CD4-positive, alpha-beta T cell treated with Interleukin-17A for 4 hours (primary cell): ENCODE data around the gene POLR1A.

Experiments
- DNase-seq: peaks from one replicate; pipeline ENCODE4 v3.0.0-alpha.2; 2020; ENCODE audit warnings: mixed read lengths

The POLR1A gene

GRCh38 chr2:86036669-86037138 lies 69.0 kb downstream of the POLR1A start:
- no peak for DNase-seq

DNA sequence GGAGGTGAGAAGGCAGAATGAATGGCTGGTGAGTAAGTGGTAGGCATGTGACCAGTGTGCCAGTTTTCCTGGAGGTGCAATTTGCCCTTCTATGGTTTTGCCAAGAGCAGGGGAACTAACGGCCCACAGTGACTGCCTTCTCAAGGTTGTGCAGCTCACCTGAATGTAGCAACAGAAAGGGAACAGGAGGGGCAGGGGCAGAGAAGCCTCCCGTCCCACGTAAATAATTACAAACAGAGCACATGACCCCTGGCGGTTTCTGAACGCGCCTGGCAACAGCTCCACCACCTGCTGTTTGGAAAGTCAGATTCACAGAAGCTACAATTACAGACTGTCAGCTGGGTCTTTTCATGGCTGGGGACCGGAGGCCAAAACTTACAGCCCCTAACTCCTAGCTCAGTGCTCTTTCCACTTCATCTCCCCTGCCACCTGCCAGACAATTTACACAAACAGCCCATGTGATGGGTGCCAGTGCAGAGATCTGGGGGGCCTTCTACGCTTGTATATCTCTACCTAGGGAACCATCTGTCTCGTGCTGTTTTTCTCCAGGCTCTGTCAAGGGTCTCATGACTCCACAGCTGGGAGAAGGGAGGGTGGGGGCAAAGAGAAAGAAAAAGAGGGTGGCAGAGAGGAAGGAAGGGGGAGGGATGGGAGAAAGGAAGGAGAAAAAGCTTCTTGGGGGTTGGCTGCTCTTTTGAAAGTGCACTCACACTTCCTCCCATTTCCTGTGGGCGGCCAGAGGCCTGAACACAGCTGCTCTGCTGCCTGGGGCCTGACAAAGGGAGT lies 69.6 kb downstream of the POLR1A start:
- DNase-seq, result peak; percentile 71

GRCh38 chr2:86035376-86035882 lies 70.3 kb downstream of the POLR1A start:
- DNase-seq, result peak; percentile 50

DNA sequence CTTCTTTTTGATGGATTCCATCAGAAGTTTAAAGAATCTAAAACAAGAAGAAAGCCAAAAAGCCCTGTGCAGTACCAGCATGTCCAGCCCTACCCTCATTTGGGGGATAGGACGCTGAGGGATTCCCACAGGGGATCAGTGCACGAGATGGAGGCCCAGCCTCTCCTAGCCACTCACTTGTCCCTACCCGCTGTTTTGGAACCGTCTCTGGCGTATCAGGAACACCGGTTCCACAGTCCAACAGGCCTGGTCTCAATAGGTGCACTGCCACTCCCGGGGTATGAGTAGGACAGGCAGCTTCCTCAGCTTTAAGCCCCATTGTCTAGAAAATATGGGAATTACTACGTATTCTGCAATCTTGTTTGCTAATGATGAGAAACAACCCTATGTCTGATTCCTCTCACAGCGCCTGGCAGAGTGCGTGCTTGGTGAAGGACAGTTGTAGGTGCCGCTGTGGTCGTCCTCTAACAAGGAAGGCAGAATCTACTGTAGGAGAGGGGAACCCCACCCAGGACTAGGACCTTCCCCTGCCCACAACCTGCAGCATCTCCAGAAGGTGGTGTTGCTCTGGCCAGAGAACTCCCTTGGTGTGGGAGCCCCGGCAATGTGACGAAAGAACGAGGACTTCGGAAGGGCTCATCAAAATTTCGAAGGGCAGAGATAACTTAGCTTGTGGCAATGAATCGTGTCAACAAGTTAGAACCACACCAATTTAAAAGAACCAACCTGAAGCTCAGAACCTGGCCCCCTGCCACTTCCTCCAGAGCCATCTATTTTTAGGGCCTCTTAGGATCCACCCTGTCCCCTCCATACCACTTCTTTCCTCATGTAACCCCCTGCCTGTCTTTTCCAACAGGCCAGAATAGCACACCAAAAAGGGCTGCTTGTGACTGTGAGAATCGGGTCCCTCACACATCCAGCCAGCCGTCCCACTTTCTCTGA lies 71.7 kb downstream of the POLR1A start:
- DNase-seq, result peak; percentile 20

DNA sequence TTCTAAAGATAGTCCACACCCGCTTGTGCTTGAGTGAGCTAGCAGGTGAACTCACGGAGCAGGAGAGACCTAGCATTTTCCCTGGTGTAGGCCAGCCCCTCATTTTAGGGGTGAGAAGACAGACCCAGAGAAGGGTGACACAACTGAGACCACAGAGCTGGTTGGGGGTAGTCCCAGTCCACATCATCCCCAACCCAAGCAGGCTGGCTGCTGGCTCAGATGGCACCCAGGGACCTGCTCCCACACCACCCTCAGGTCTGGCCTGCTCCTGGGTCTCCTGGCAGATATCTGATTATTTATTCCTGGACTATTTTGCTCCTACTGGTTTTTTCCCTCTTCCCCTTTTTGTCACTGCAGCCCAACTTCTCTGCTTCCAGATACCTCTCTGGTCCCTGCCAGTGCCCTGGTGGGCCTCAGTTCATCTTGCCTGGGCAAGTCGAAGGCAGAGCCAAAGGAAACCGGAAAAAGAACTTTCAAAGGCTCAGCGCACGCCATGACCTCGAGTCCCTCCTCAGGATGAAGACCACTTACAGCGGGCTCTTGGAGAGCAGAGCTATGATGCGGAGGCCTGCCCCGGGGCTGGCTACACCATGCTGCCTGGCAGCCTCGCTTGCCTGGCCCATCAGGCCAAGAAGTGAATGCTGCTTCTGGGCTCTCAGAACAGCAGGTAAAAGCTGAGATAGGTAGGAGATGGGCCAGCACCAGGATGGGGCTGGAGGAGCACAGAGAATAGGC lies 72.7 kb downstream of the POLR1A start:
- DNase-seq, result no peak

DNA sequence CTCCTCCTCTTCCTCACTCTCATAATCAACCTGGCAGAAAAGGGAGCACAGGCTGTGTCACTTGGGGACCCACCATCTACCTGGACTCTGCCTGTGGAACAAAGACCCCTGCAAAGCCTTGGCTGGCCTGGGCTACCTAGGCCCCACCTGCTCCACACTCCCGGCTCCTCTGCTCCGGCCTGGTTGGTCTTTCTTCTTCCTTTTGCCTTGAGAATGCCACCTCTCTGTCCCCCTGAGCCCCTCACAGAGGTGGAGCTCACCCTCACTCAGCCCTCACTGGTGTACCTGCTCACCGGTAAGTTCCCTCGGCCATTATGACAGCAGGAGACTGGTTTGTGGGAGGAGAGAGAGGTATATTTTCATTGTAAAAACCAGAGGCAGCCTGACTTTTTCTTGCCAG lies 74.1 kb downstream of the POLR1A start:
- no peak for DNase-seq

DNA sequence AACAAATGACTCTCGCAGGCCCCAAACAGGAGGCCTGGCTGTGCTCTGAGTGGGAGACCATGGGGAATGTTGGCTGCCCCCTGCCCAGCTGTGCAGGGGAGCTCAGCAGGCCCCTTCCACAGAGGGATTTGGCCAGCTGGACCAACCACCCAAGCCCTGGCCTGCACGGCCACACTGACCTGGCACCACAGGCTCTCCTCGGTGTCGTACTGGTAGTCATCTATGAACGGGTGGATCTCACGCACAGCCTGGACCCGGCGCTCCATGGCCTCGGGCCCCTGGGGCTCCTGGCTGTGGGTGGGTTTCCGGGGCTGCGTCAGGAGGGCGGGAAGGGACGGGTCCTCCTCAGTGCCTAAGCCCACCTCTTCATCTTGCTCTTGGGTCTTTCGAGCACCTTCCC lies 74.5 kb downstream of the POLR1A start:
- no peak for DNase-seq

- no peak for DNase-seq
Measured at GRCh38 chr2:86029873-86030272, 75.8 kb downstream of the POLR1A start.

GRCh38 chr2:86028766-86029381 lies 76.8 kb downstream of the POLR1A start:
- DNase-seq, result no peak

DNA sequence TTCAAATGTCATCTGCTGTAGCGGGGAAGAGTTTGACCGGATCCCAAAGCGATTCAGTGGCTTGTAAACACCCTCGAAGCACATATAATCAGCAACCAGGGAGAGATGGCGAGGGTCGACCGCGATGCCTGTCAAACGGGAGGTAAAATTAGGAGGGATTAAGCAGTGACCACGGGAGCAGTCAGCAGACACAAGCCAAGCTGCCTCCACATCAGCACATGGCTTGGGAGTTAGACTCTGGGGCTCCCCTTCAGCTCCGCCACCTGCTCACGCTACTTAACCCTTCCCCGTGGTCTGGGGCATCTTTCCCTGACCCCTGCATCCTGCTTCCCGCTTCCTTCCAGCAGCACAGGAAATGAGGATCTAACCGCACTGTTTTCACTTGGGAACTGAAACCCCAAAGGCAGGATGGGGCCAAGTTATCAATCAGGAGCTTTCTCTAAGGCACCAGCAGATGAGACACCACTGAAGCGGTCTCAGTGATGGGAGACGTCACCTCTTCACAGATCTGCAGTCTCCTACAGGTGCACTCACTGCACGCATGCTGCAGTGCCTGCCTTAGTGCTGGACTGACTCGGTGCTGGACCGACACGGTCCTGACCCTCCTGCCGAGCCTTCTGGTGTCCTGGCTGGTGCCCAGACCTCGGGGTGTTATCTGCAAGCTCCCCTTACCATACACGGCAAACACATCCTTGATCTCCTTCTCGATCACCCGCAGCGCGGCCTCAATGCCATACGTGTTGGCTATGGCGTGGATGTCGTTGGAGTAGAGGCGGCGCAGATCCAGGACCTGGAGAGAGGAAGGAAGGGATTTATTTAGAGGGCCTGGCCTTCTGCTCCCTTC lies 77.5 kb downstream of the POLR1A start:
- no peak for DNase-seq

DNA sequence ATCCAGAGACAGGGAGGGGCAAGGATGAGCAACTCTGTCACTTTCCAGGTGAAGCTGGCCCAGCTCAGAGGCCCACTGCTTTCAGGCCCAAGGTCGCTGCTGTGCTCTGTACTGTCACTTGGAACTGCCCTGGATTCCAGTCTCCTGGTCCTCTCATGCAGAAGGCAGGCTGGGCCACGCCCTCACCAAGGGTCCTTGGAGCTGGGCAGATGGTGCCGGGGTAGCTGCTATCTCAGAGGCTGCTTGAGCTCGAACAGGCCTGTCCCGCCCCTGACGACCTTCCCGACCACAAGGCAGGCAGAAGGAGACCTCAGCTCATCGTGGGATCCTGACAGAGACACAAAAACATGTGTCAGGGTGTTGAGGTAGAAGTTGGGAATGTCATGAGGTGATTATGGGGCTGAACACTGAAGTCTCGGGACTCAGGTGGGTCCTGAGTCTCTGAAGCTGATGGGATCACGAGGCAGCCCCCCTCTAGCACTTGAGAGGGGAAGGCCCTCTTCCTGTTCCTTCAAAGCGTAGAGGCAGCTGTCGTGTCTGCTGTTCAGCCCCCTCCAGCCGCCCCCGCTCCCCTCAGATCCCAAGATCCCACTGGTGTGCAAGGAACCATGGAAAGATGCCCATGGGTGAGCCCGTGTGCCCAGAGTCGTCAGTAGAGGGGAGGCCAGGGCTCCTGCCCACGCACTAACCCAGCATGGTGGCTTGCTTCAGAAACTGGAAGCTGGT lies 78.3 kb downstream of the POLR1A start:
- DNase-seq, result no peak

DNA sequence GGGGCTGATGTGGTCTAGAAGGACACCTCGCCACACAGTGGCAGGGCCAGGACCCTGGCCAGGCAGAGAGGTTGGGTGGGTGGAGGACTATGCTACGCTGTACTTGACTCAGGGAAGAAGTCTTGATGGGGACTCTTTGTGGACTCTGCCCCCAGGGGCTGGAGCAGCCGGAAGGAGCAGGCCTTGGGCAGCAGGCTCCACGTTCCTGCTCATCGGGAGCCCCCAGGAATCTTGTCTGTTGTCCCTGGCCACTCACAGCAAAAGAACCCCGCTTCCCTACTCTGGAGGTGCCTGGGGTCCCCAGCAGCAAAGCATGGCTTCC lies 79.0 kb downstream of the POLR1A start:
- DNase-seq, result no peak

DNA sequence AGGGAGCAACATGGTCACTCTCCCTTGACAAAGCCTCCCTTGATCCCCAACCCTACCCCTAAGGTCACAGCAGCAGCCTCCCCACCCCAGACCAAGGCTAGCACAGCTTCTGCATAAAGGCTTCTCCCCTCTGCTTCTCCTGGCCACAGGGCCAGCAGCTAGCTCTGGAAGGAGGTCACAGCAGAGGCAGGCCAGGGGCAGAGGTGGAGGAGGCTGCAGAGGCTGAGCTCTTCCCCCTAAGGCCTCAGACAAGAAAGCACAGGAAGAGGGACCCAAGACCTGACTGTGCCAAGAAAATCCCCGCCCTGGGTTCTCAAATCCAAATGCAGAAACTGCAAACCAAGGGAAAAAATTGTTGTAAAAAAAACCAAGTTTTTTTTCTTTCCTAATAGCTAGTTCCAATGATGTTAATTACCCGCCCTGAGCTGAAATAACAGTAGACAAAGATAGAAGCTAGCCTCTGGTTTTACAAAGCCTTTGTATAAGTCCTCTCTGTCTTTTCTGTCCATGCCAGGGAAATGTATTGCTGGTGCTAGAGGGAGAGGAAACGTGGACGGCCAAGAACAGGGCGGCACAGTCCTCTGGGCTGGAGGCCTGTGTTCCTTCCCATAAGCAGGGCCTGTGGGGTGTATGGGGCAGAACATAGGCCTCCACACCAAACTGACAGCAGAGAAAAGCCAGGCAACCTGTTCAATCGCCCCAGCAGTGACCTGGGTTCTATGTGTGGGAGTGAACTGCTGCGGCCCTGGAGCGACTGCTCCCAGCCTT lies 79.5 kb downstream of the POLR1A start:
- no peak for DNase-seq

DNA sequence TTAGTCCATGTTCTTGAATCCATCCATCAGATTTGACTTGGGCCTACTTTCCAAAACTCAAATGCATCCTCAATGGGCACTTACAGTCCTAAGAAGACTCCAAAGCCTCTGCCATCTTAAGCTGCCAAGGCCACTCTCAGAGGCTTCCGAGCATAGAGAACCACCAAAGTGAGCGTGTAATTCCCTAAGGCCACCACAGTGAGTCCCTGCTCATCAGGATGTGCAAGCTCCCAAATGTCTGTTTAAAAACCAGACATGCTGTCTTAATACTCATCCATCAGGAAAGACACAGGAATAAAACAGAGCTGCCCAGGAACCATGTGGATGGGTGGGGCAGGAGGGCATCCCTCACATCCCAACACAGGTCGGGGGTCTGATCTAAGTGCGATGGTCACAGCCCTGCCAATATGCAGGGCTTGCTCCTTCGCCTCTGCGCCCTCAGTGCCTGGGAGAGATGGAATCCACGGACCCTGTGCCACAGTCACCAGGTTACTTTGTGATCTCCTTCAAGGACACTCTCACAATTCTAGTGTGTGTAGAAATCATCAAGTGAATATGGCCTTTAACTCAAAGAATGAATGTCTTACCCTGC lies 80.4 kb downstream of the POLR1A start:
- no peak for DNase-seq

DNA sequence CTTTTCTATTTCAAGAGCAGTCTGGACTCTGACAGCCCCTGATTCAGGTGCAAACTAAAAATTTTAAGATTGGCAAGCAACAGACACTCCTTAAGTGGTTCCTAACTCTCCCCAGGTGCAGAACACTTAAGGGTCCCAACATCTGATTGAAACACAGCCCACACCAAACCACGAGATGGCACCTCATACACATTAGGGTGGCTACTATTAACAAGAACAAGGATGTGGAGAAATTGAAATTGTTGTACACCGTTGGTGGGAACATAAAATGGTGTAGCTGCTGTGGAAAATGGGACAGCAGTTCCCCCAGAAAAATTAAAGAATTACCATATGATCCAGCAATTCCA lies 82.3 kb downstream of the POLR1A start:
- DNase-seq, result no peak

DNA sequence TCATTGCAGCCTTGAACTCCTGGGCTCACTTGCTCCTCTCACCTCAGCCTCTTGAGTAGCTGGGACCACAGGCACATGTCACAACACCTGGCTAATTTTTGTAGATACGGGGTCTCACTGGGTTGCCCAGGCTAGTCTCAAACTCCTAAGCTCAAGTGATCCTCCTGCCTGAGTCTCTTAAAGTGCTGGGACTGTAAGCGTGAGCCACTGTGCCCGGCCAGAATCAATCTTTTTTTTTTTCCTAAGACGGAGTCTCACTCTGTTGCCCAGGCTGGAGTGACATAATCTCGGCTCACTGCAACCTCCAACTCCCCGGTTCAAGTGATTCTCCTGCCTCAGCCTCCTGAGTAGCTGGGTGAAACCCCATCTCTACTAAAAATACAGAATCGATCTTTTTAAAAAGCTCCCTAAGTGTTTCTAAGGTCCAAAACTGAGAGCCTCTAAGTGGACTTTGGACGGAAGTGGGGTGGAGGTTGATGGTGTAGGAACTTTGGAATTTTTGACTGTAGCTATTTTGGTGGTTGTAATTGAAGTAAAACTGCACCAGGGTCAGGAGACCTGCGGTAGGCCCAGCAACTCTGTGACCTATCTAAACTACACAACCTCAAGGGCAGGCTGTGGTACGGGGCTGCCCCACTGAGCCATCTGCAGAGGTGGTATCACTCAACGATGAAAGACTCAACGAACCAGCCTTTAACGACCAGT lies 82.9 kb downstream of the POLR1A start:
- DNase-seq, result no peak

- no peak for DNase-seq
Measured at GRCh38 chr2:86021396-86022378, 84.0 kb downstream of the POLR1A start.

DNA sequence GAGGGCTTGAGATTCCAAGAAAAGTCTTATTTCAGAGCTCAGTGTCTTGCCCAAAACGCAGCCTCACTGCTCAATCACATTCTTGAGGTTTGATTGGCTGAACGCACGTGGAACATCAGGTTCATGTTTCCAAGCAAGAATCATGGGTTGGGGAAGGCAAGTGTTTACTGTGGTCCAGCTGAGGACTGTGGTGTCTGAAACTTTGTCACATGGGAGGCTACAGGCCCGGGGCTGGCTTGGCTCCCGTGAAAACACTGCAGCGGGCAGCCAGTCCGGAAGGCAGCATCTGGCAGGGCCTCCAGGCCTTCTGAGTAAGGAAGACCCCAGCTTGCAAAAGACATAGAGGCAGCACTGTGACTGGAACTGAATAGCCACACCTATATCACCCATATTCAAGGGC lies 84.7 kb downstream of the POLR1A start:
- no peak for DNase-seq
